ENCODE measurements around the gene POFUT1. TPM values are rescaled to one million over a fixed set of nuclear protein-coding genes. Genes with fewer than 3 reads are reported as not detected.

Gene POFUT1
- total and polyA plus RNA-seq, 9 of the 15 experiments (the other 6 are each of a cell fraction or from before 2014, with no cell fraction given), result 3.5 to 44.7 (median 23.5) TPM

DNA sequence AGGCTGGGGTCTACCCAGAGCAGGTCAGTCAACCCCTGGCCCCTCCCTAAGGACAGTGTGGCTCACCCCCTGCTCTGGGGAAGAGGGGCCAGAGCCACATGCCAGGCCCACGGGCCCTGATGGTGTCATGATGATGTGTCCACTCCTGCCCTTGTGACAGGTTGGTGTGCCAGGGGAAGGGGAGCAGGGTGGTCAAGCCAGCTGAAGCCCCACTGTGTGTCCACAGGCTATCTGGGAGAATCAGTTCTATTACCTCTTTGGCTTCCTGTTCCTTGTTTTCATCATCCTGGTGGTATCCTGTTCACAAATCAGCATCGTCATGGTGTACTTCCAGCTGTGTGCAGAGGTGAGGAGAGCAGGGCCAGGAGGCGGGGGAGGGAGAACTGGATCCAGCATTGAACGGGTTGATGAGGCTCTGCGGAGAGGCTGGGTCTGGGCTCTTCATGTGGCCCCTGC, 47.9 kb upstream of the POFUT1 start (continued):
- TF ChIP-seq MGA (IDR thresholded peaks at IDR 0.05), result peak; percentile 65
- TF ChIP-seq, protein P1, sequence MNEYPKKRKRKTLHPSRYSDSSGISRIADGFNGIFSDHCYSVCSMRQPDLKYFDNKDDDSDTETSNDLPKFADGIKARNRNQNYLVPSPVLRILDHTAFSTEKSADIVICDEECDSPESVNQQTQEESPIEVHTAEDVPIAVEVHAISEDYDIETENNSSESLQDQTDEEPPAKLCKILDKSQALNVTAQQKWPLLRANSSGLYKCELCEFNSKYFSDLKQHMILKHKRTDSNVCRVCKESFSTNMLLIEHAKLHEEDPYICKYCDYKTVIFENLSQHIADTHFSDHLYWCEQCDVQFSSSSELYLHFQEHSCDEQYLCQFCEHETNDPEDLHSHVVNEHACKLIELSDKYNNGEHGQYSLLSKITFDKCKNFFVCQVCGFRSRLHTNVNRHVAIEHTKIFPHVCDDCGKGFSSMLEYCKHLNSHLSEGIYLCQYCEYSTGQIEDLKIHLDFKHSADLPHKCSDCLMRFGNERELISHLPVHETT (CRISPR knock-in tag; conservative IDR thresholded peaks at IDR 0.05 in 1 of 2, IDR thresholded peaks at IDR 0.05 in 1 of 2), result peak in 1 of 2 experiments; percentile 65; a peak in 1 of 4 replicates
- peak; percentile 33; the same call in 1 of the 2 replicates for TF ChIP-seq TEAD4 (IDR thresholded peaks at IDR 0.05; ENCODE audit: low read length)
- TF ChIP-seq TEAD4 (CRISPR knock-in tag; IDR thresholded peaks at IDR 0.05; ENCODE audit: borderline replicate concordance), result no peak
- peak; percentile 63; the same call in 1 of the 2 replicates for TF ChIP-seq L3MBTL2 (IDR thresholded peaks at IDR 0.05)
- no peak for TF ChIP-seq PHB2 (IDR thresholded peaks at IDR 0.05; ENCODE audit: low read depth)
- no peak for TF ChIP-seq THRA (IDR thresholded peaks at IDR 0.05)
- no peak for TF ChIP-seq NFYB (IDR thresholded peaks at IDR 0.05; ENCODE audit: extremely low read depth, insufficient read length)
- TF ChIP-seq PML (IDR thresholded peaks at IDR 0.05; ENCODE audit: low read length), result no peak
- 0 out of 2 replicates have a peak, but pooled peaks have one; percentile 53 for TF ChIP-seq CREB3 (tag; conservative IDR thresholded peaks at IDR 0.05; ENCODE audit: low read depth)
- 0 out of 2 replicates have a peak, but pooled peaks have one; percentile 52 for TF ChIP-seq MTA3 (IDR thresholded peaks at IDR 0.05; ENCODE audit: borderline replicate concordance)
- TF ChIP-seq ZFP36 (IDR thresholded peaks at IDR 0.05; ENCODE audit: low read depth, low read length, partially characterized antibody), result no peak
- peak; percentile 89 for TF ChIP-seq MTA1 (IDR thresholded peaks at IDR 0.05; ENCODE audit: borderline replicate concordance)

Data from K562 (cell line).